ENCODE measurements around the gene B9D1. TPM values are rescaled to one million over a fixed set of nuclear protein-coding genes. Genes with fewer than 3 reads are reported as not detected.

Gene B9D1
- total RNA-seq, 4 donors from 2014 or later = 6.5 to 16.4 (median 14.5) TPM

- in situ Hi-C loops (cut with MboI; ENCODE audit: low sequenced_read_pairs in 4 of 4) = no loop called here
- Histone ChIP-seq H3K4me3 (peak within 1 kb of the TSS in 2 of 4 donors; percentile 11 to 17), H3K27me3 (no peaks in the 10 kb centered on the region), H3K4me1 (peaks cover 22 to 44% of the 10 kb centered on the region in 2 donors), H3K27ac (peak within 1 kb of the TSS; percentile 60 to 81 (median 76)), H3K9me3 (no peaks in the 10 kb centered on the region), H3K36me3 (peaks cover 0 to 17% of the 10 kb centered on the region in 2 donors)
- TF ChIP-seq CTCF (IDR thresholded peaks at IDR 0.05 in 4 of 5, conservative IDR thresholded peaks at IDR 0.05 in 1 of 5) (no peak), POLR2A (IDR thresholded peaks at IDR 0.05) (no peak)
- DNase-seq (peak in 1 of 2 donors; percentile 58), ATAC-seq (peak in 1 of 2 donors; percentile 22)
- intact Hi-C loops (cut with DNase I; ENCODE audit: low total_unique reads) = no loop called here
Measured at GRCh38 chr17:19386974-19387920, 24.7 kb upstream of the B9D1 start, which contains the start of gene MFAP4. Gene MFAP4 (minus strand): TSS chr17:19387190. CDS start chr17:19387155, 35 bp downstream.

- peak overlapping the region in 2 of 4 donors; percentile 11 to 17 for H3K4me3 ChIP-seq
- DNase-seq (peak; percentile 50 to 76), ATAC-seq (peak; percentile 63 to 74)
- no peaks in the 10 kb centered on the region for H3K27me3 ChIP-seq
- in situ Hi-C loops (cut with MboI; ENCODE audit: low sequenced_read_pairs in 4 of 4) = no loop called here
- H3K36me3 ChIP-seq = peaks cover 0 to 27% of the 10 kb centered on the region in 2 donors
- no peaks in the 10 kb centered on the region for H3K9me3 ChIP-seq
- peaks cover 22 to 44% of the 10 kb centered on the region in 2 donors for H3K4me1 ChIP-seq
- no peak for TF ChIP-seq CTCF (IDR thresholded peaks at IDR 0.05 in 4 of 5, conservative IDR thresholded peaks at IDR 0.05 in 1 of 5)
- TF ChIP-seq POLR2A (IDR thresholded peaks at IDR 0.05) = peak in 1 of 2 donors; percentile 15
- intact Hi-C loops (cut with DNase I; ENCODE audit: low total_unique reads) = no loop called here
- H3K27ac ChIP-seq = peak overlapping the region; percentile 60 to 81 (median 76)
Measured at GRCh38 chr17:19386051-19386929, 23.8 kb upstream of the B9D1 start.

GRCh38 chr17:19385521-19385983 is 23.0 kb upstream of the B9D1 start:
- no peaks in the 10 kb centered on the region for H3K27me3 ChIP-seq
- H3K4me3 ChIP-seq = no peak overlapping the region
- intact Hi-C loops (cut with DNase I; ENCODE audit: low total_unique reads) (no loop called here), in situ Hi-C loops (cut with MboI; ENCODE audit: low sequenced_read_pairs in 4 of 4) (no loop called here)
- TF ChIP-seq POLR2A (IDR thresholded peaks at IDR 0.05) (no peak), CTCF (IDR thresholded peaks at IDR 0.05 in 4 of 5, conservative IDR thresholded peaks at IDR 0.05 in 1 of 5) (no peak)
- H3K27ac ChIP-seq = peak overlapping the region; percentile 60 to 81 (median 76)
- ATAC-seq (no peak), DNase-seq (no peak)
- H3K36me3 ChIP-seq = peaks cover 0 to 34% of the 10 kb centered on the region in 2 donors
- no peaks in the 10 kb centered on the region for H3K9me3 ChIP-seq
- peaks cover 22 to 44% of the 10 kb centered on the region in 2 donors for H3K4me1 ChIP-seq

GRCh38 chr17:19384723-19385391 is 22.3 kb upstream of the B9D1 start:
- H3K4me1 ChIP-seq = peaks cover 22 to 44% of the 10 kb centered on the region in 2 donors
- DNase-seq = peak; percentile 65 to 89
- no peaks in the 10 kb centered on the region for H3K9me3 ChIP-seq
- in situ Hi-C loops (cut with MboI; ENCODE audit: low sequenced_read_pairs in 4 of 4) (no loop called here), intact Hi-C loops (cut with DNase I; ENCODE audit: low total_unique reads) (no loop called here)
- TF ChIP-seq POLR2A (IDR thresholded peaks at IDR 0.05) (peak in 1 of 2 donors; percentile 42), CTCF (IDR thresholded peaks at IDR 0.05 in 4 of 5, conservative IDR thresholded peaks at IDR 0.05 in 1 of 5) (no peak)
- ATAC-seq = peak; percentile 34 to 56
- H3K4me3 ChIP-seq = no peak overlapping the region
- peaks cover 0 to 39% of the 10 kb centered on the region in 2 donors for H3K36me3 ChIP-seq
- peak overlapping the region; percentile 60 to 81 (median 76) for H3K27ac ChIP-seq
- no peaks in the 10 kb centered on the region for H3K27me3 ChIP-seq
